ENCODE measurements around the gene GLYATL3. TPM values are rescaled to one million over a fixed set of nuclear protein-coding genes. Genes with fewer than 3 reads are reported as not detected.

The GLYATL3 gene
- total RNA-seq, 1 donor from 2014 or later, result not detected

- Mint-ChIP-seq H3K27me3 (no peaks in the 10 kb centered on the region), H3K36me3 (no peaks in the 10 kb centered on the region), H3K4me3 (no peak overlapping the region), H3K4me1 (ENCODE audit: unreplicated experiment) (no peaks in the 10 kb centered on the region), H3K9me3 (peaks cover 4% of the 10 kb centered on the region), H3K27ac (no peak overlapping the region)
- no peak for DNase-seq (ENCODE audit: extremely low spot score, unreplicated experiment)
- TF ChIP-seq CTCF (conservative IDR thresholded peaks at IDR 0.05), result no peak
Measured at GRCh38 chr6:49564552-49564951, 64.8 kb downstream of the GLYATL3 start.

DNA sequence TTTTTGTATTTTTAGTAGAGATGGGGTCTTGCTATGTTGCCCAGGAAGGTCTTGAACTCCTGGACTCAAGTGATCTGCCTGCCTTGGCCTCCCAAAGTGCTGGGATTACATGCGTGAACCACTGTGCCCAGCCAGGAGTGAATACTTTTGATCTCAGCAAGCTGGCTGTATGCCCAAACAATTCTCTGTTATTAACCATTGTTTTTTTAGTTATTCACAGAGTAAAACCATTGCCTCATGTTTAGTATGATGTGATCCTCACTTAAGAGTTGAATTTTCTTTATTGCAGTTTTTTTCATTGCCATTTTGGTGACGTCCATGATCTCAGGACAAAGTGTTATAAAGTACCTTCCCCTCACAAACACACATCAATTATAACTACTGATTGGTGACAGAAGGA is 65.5 kb downstream of the GLYATL3 start:
- no peak for TF ChIP-seq CTCF (conservative IDR thresholded peaks at IDR 0.05)
- no peaks in the 10 kb centered on the region for H3K27me3 Mint-ChIP-seq
- H3K4me1 Mint-ChIP-seq (ENCODE audit: unreplicated experiment), result no peaks in the 10 kb centered on the region
- DNase-seq (ENCODE audit: extremely low spot score, unreplicated experiment), result no peak
- H3K9me3 Mint-ChIP-seq, result peaks cover 4% of the 10 kb centered on the region
- no peak overlapping the region for H3K4me3 Mint-ChIP-seq
- H3K27ac Mint-ChIP-seq, result no peak overlapping the region
- no peaks in the 10 kb centered on the region for H3K36me3 Mint-ChIP-seq

DNA sequence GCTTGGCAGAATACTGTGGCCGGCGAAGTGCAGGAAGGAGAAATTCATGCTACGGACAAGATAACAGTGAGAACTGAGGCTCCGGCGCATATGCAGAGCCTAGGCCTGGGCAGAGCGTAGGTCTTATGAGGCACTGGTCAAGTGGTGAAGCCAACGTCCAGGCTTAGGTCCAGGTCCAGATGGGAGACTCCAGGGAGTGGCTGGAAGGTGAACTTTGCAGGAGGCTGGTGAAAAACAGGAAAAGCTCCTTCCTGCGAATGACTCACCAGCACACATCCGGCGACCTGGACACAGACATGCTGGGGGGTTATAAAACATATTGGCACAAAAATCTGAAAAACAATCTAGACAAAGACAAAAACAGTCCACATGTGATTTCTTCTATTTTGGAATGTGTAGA is 66.1 kb downstream of the GLYATL3 start:
- no peak overlapping the region for H3K4me3 Mint-ChIP-seq
- H3K27me3 Mint-ChIP-seq, result no peaks in the 10 kb centered on the region

DNA sequence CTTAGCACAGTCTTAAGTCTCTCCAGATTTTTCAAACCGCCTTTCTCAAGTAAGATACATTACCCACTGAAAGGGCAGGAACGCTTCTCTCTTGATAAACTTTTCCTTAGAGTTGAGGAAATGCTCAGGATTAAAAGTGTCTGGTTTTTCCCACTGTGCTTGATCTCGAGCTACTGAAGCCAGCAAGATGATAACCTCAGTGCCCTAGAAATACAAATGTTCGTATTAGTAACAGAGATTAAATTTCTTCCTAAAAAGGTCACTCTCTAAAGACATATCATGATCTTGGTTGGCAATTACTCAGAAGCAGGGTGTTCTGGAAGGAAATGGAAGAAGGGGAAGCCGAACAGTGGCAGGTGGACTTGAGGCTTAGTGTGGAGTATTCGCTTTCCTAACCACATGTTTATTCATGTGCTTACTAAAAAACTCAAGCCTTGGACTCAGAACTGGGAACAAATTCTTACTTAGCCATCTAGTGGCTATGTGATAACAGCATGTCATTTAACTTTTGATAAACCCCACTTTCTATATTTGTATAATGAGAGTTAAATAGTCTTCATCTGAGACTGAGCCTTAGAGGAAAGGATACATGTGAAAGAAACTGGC is 70.9 kb downstream of the GLYATL3 start:
- no peaks in the 10 kb centered on the region for H3K27me3 Mint-ChIP-seq

More for the DNA sequence above, 66.1 kb downstream of the GLYATL3 start:
- H3K27ac Mint-ChIP-seq, result no peak overlapping the region
- peaks cover 4% of the 10 kb centered on the region for H3K9me3 Mint-ChIP-seq
- no peaks in the 10 kb centered on the region for H3K36me3 Mint-ChIP-seq
- no peak for TF ChIP-seq CTCF (conservative IDR thresholded peaks at IDR 0.05)
- DNase-seq (ENCODE audit: extremely low spot score, unreplicated experiment), result no peak
- H3K4me1 Mint-ChIP-seq (ENCODE audit: unreplicated experiment), result no peaks in the 10 kb centered on the region

GRCh38 chr6:49576618-49577017 is 76.9 kb downstream of the GLYATL3 start:
- Mint-ChIP-seq H3K27ac (no peak overlapping the region), H3K36me3 (no peaks in the 10 kb centered on the region), H3K27me3 (no peaks in the 10 kb centered on the region), H3K9me3 (no peaks in the 10 kb centered on the region), H3K4me1 (ENCODE audit: unreplicated experiment) (no peaks in the 10 kb centered on the region), H3K4me3 (no peak overlapping the region)
- no peak for DNase-seq (ENCODE audit: extremely low spot score, unreplicated experiment)
- TF ChIP-seq CTCF (conservative IDR thresholded peaks at IDR 0.05), result no peak

More for the DNA sequence above, 70.9 kb downstream of the GLYATL3 start:
- Mint-ChIP-seq H3K9me3 (no peaks in the 10 kb centered on the region), H3K4me1 (ENCODE audit: unreplicated experiment) (no peaks in the 10 kb centered on the region), H3K36me3 (no peaks in the 10 kb centered on the region), H3K4me3 (no peak overlapping the region), H3K27ac (no peak overlapping the region)
- DNase-seq (ENCODE audit: extremely low spot score, unreplicated experiment), result no peak
- TF ChIP-seq CTCF (conservative IDR thresholded peaks at IDR 0.05), result no peak

Other genes with a start within 250 kb of the GLYATL3 start
- 27.6 and 30.5 TPM in 2 replicates for gene MMUT, start 36.7 kb upstream of the GLYATL3 start, total RNA-seq (ENCODE audit: low replicate concordance)
- 3.7 and 8.6 TPM in 2 replicates for gene CENPQ, start 36.6 kb upstream of the GLYATL3 start, total RNA-seq (ENCODE audit: low replicate concordance)
- gene C6orf141, start 50.7 kb downstream of the GLYATL3 start, total RNA-seq (ENCODE audit: low replicate concordance), result 9.5 and 19.2 TPM in 2 replicates
- gene RHAG, start 136.9 kb downstream of the GLYATL3 start, total RNA-seq (ENCODE audit: low replicate concordance), result not detected in 2 replicates
- gene CRISP2, start 213.6 kb downstream of the GLYATL3 start, total RNA-seq (ENCODE audit: low replicate concordance), result 0.48 and 0.58 TPM in 2 replicates
- 57.4 and 120 TPM in 2 replicates for gene CRISP3, start 244.5 kb downstream of the GLYATL3 start, total RNA-seq (ENCODE audit: low replicate concordance)